T1000 (cell line): ENCODE data around the gene MUC20.
"Not testable (repeated sequence)": the region's sequence is repeated elsewhere in the genome, so short reads cannot be mapped to it uniquely, and the experiment has no call there.

Experiments
- DNase-seq: peaks from one replicate; lab custom pipeline; 2025; ENCODE audit warnings: mixed read lengths; lab: John Stamatoyannopoulos, UW

Gene MUC20

GRCh38 chr3:195710126-195710905 is 10.5 kb upstream of the MUC20 start:
- DNase-seq, result not testable (repeated sequence)

GRCh38 chr3:195711091-195711812 is 9.5 kb upstream of the MUC20 start:
- DNase-seq, result not testable (repeated sequence)

DNA sequence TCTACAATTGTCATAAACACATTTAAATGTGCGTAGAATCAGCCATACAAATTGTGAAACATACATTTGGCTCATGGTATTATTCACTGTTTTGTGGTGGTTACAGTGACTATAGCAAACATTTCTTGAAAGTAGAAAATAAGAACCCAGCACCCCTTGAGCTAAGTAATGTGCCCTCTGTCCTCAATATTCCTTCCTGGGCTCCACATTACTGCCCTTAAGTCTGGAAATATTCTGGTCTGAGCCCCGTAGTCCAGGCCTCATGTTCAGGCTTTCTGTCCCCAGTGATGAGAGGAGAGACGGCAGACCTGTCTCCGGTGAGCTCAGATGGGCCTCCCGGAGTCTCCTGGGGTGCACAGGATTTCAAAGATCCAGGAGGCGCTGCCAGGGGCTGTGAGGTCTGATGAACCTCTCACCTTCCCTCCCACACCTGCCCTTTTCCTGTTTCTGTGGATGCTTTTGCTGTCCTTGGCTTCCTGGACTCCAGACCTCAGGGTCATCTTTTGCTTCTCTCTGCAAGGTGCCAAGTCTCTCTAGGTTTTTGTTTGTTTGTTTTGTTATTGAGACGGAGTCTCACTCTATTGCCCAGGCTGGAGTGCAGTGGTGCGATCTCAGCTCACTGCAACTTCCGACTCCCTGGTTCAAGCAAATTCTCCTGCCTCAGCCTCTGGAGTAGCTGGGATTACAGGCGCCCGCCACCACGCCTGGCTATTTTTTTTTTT is 8.8 kb upstream of the MUC20 start:
- DNase-seq, result no peak

GRCh38 chr3:195712535-195712910 is 8.3 kb upstream of the MUC20 start:
- DNase-seq, result not testable (repeated sequence)

DNA sequence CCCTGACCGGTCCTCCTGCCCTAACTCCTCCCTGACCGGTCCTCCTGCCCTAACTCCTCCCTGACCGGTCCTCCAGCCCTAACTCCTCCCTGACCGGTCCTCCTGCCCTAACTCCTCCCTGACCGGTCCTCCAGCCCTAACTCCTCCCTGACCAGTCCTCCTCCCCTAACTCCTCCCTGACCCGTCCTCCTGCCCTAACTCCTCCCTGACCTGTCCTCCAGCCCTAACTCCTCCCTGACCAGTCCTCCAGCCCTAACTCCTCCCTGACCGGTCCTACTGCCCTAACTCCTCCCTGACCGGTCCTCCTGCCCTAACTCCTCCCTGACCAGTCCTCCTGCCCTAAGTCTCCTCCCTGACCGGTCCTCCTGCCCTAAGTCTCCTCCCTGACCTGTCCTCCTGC is 7.6 kb upstream of the MUC20 start:
- not testable (repeated sequence) for DNase-seq

- no peak for DNase-seq
Observed at GRCh38 chr3:195714380-195715011, 6.3 kb upstream of the MUC20 start.

GRCh38 chr3:195715134-195715533 is 5.6 kb upstream of the MUC20 start:
- DNase-seq, result no peak

DNA sequence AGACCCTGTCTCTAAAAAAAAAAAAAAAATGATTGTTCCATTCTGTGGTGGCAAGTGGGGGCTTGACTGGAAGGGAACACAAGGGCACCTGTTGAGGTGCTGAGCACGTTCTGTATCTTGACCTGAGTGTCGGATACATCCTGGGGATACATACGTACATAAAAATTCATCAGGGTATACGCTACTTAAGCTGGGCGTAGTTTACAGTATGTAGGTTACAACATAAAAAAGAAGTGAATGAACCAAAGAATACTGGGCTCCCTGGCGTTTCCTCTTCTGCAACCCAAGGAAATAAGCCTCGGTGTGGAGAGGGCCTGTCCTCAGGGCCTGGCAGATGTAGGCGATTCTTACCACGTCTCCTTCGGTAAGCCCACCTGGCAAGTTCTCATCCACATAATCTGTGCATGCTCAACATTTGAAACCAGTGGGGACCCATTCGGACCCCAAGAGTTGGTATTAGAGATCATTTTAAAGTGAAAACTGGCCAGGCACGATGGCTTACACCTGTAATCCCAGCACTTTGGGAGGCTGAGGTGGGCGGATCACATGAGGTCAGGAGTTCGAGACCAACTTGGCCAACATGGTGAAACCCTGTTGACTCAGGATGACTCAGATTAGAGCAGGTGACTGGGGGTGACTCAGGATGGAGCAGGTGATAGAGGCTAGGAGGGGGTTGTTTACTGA is 5.1 kb upstream of the MUC20 start:
- DNase-seq, result no peak

DNA sequence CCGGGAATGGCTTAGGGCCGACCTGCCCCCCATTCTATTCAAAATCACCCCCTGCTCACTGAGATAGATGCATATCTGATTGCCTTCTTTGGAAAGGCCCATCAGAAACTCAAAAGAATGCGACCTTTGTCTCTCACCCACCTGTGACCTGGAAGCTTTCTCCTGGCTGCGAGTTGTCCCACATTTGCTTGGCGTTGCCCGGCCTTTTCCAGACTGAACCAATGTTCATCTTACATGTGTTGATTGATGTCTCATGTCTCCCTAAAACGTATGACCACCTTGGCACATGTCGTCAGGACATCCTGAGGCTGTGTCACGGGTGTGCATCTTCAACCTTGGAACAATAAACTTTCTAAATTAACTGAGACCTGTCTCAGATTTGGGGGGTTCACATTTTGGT is 3.4 kb upstream of the MUC20 start:
- no peak for DNase-seq

GRCh38 chr3:195717852-195718476 is 2.8 kb upstream of the MUC20 start:
- DNase-seq, result no peak

DNA sequence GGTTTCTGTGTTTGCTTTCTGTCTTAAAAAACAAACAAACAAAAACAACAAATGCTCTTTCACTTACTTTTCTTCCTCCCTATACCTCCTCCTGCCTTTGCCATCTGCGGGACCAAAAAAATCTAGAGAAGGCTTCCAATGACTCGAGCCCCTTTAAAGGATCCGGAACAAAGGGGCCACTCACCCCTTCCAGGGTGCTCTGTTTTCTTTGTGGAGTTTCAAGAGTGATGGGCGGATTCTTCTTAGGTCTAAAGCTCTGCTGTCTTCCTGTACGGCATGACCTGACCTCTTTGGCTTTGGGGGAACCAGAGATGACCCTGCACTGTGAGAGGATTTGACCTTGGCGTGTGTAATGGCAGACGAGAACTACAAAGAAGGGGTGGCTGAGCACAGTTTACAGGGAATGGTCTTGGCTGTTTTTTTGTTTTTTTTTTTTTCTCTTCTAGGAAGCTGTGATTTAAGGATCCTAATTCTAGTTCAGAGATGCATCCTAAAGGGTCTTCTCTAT is 2.2 kb upstream of the MUC20 start:
- no peak for DNase-seq

DNA sequence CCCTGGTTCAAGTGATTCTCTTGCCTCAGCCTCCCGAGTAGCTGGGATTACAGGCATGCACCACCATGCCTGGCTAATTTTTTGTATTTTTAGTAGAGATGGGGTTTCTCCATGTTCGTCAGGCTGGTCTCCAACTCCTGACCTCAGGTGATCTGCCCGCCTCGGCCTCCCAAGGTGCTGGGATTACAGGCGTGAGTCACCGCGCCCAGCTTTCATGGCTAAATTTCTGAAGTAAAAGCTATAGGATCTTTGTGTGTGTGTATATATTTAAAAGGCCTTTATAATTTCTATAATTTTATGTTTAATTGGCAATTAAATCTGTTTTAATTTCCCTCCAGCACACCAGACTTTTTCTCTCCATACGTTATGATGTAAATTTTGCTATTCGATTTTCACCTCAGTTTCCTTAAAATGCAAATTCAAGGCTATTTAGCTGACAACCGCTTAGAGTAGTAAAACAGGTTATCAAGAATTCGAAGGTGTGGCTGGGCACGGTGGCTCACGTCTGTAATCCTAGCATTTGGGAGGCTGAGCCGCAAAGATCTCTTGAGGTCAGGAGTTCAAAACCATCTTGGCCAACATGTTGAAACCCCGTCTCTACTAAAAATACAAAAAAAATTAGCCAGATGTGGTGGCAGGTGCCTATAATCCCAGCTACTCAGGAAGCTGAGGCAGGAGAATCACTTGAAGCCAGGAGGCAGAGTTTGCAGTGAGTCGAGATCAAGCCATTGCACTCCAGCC is 1.1 kb upstream of the MUC20 start:
- not testable (repeated sequence) for DNase-seq

GRCh38 chr3:195722139-195722995 is 1.6 kb downstream of the MUC20 start:
- not testable (repeated sequence) for DNase-seq

- DNase-seq, result not testable (repeated sequence)
Observed at GRCh38 chr3:195722996-195723345, 2.2 kb downstream of the MUC20 start.

- not testable (repeated sequence) for DNase-seq
Observed at GRCh38 chr3:195724363-195724762, 3.6 kb downstream of the MUC20 start.

- DNase-seq, result not testable (repeated sequence)
Observed at GRCh38 chr3:195725916-195726740, 5.3 kb downstream of the MUC20 start.

DNA sequence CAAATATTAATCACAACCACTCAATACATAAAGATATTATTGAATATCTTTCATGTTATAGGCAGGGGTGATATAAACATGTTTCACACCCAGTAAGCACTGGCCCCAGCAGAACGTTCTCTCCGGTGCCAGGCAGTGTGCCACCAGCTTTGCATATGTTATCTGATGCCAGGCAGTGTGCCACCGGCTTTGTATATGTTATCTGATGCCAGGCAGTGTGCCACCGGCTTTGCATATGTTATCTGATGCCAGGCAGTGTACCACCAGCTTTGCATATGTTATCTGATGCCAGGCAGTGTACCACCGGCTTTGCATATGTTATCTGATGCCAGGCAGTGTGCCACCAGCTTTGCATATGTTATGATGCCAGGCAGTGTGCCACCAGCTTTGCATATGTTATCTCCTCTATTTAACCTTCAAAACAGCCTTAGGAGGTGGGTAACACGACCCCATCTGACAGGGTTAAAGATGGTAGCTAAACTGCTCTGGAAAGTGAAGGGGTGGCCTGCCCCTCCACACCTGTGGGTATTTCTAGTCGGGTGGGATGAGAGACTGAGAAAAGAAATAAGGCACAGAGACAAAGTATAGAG is 6.9 kb downstream of the MUC20 start:
- DNase-seq, result no peak

DNA sequence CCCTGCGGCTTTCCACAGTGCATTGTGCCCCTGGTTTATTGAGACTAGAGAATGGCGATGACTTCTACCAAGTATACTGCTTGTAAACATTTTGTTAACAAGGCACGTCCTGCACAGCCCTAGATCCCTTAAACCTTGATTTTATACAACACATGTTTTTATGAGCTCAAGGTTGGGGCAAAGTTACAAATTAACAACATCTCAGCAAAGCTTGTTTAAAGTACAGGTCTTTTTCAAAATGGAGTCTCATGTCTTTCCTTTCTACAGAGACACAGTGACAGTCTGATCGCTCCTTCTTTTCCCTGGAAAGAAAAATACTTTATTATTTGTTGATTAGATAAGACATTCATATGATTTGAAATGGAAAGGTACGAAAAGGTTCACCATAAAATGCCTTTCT is 8.0 kb downstream of the MUC20 start:
- DNase-seq, result not testable (repeated sequence)
